HepG2 (cell line): ENCODE data around the gene ADAMTS17. TPM values are rescaled to one million over a fixed set of nuclear protein-coding genes. Genes with fewer than 3 reads are reported as not detected.
"Not testable (repeated sequence)": the region's sequence is repeated elsewhere in the genome, so short reads cannot be mapped to it uniquely, and the experiment has no call there.

Experiments
- ATAC-seq: fragments of 200-7000 bp; cut with Tn5 transposase; 3 replicates; pipeline ENCODE4 v1.9.1; 2020; ENCODE audit warnings: mild to moderate bottlenecking, moderate library complexity
- BruUV-seq: library from RNA; stranded (reverse); fragments of 400-500 nt; replicated peaks from 2 replicates; lab custom pipeline; 2021; lab: Mats Ljungman, UMichigan
- CTCF ChIA-PET: fragments of 300-600 bp; formaldehyde crosslinking; extraction: SDS; loops from one replicate; lab custom pipeline; 2021; ENCODE audit warnings: low total read pairs, inconsistent platforms, low intra/inter-chr PET ratio; lab: Yijun Ruan, JAX
- POLR2A ChIA-PET: fragments of 350-600 bp; sonication (Branson Sonifier 250); formaldehyde crosslinking; loops from one replicate; lab custom pipeline; 2020; ENCODE audit warnings: antibody characterized with exemption, inconsistent platforms; lab: Yijun Ruan, JAX
- DNase-seq: peaks from one replicate; pipeline ENCODE4 v3.0.0-alpha.2; 2015; ENCODE audit warnings: low spot score
- FAIRE-seq: peaks from 3 replicates; lab custom pipeline; 2011; peaks lifted over from hg19 to GRCh38; lab: Jason Lieb, UNC
- H2AFZ ChIP-seq: one replicate; pipeline ENCODE4 v1.6.1; 2011; ENCODE audit warnings: low read length, inconsistent platforms
- H3K27ac ChIP-seq: fragments of 300-600 bp; 3 replicates; pipeline ENCODE4 v1.8.0; 2011; ENCODE audit warnings: mixed run types, mild to moderate bottlenecking, mixed read lengths, low read length, inconsistent platforms; ENCODE audit not compliant: insufficient read depth; ENCODE audit errors: extremely low read length
- H3K27me3 ChIP-seq, 2 experiments: fragments of 200-600 bp in 1 of 2; 2 replicates in 1 of 2; 3 replicates in 1 of 2; pipeline versions ENCODE4 v1.6.0 to v1.8.0; 2011; ENCODE audit warnings: low read length in 2 of 2, mild to moderate bottlenecking in 2 of 2, moderate library complexity in 2 of 2, inconsistent platforms in 1 of 2; ENCODE audit not compliant: insufficient read depth in 2 of 2, control insufficient read depth in 1 of 2
- H3K36me3 ChIP-seq, 2 experiments: fragments of 200-600 bp in 1 of 2; replicated peaks in 1 of 2; 2 replicates in 1 of 2; 3 replicates in 1 of 2; pipeline versions ENCODE4 v1.5.1 to v1.8.0; 2011; ENCODE audit warnings: low read length in 2 of 2, inconsistent platforms in 1 of 2; ENCODE audit not compliant: insufficient read depth in 2 of 2, control insufficient read depth in 1 of 2
- H3K4me1 ChIP-seq: 2 replicates; pipeline ENCODE4 v1.5.1; 2012; ENCODE audit warnings: low read length, inconsistent platforms; ENCODE audit not compliant: insufficient read depth
- H3K4me2 ChIP-seq: 2 replicates; pipeline ENCODE4 v1.6.0; 2011; ENCODE audit warnings: low read depth, low read length, inconsistent platforms
- H3K4me3 ChIP-seq, 3 experiments: fragments of 200-600 bp in 1 of 3; sonication (generic), shearing (Covaris generic) in 1 of 3; replicated peaks in 1 of 3; 2 replicates each; pipeline ENCODE4 v1.5.1; 2011 to 2016; ENCODE audit warnings: low read length in 3 of 3, inconsistent platforms in 2 of 3, low read depth in 2 of 3, mild to moderate bottlenecking in 2 of 3, control low read depth in 1 of 3, mixed read lengths in 1 of 3; ENCODE audit not compliant: insufficient read depth in 1 of 3
- H3K79me2 ChIP-seq: one replicate; pipeline ENCODE4 v1.6.1; 2011; ENCODE audit warnings: low read length, inconsistent platforms; ENCODE audit not compliant: insufficient read depth
- H3K9ac ChIP-seq: 2 replicates; pipeline ENCODE4 v1.6.0; 2011; ENCODE audit warnings: mild to moderate bottlenecking, low read depth, low read length, inconsistent platforms; ENCODE audit not compliant: insufficient read depth
- H3K9me3 ChIP-seq: 2 replicates; pipeline ENCODE4 v1.5.1; 2012; ENCODE audit warnings: mild to moderate bottlenecking, low read length
- H4K20me1 ChIP-seq: 2 replicates; pipeline ENCODE4 v1.6.0; 2011; ENCODE audit warnings: inconsistent platforms, mild to moderate bottlenecking, low read length, moderate library complexity; ENCODE audit not compliant: insufficient read depth
- HDAC1 ChIP-seq: sonication (generic); formaldehyde crosslinking; IDR thresholded peaks from 2 replicates; pipeline ENCODE4 v1.5.1; 2020; ENCODE audit warnings: mild to moderate bottlenecking, missing genetic modification reagents
- ZFP36L2 ChIP-seq: sonication (generic); formaldehyde crosslinking; IDR thresholded peaks from 2 replicates; pipeline ENCODE4 v1.4.0; 2020; ENCODE audit warnings: missing genetic modification reagents
- WGBS: methylation state at CpG from one replicate; pipeline ENCODE4 v1.1.6; 2017; ENCODE audit warnings: low lambda C conversion rate; 5-methylcytosine and 5-hydroxymethylcytosine counted together
- in situ Hi-C: cut with HindIII; loops from 2 replicates; pipeline ENCODE4 v1.10.0; 2017; ENCODE audit warnings: low pct_unique_long_range_greater_than_20kb; ENCODE audit not compliant: extremely low pct_ligation_motif_present
- intact Hi-C: fragments of 100-400 bp; cut with micrococcal nuclease; formaldehyde crosslinking; loops from one replicate; pipeline ENCODE4 v1.10.0; 2022; ENCODE audit not compliant: unreplicated experiment
- polyA plus RNA-seq, 8 experiments: library from polyadenylated mRNA; depleted of rRNA in 3 of 8; stranded (reverse) in 7 of 8; unstranded in 1 of 8; fragments of >200 nt; fragmentation: Illumina TruSeq in 4 of 8; extraction: Trizol in 4 of 8; gene quantifications; 2 replicates each; pipeline versions ENCODE4 v1.2.1 to v1.2.3, GENCODE V29; 2011 to 2016; ENCODE audit warnings: low read depth in 4 of 8, missing spikeins in 1 of 8, mixed read lengths in 1 of 8; ENCODE audit not compliant: insufficient read depth in 1 of 8
- total RNA-seq, 5 experiments: library from RNA; depleted of rRNA; stranded (reverse); fragments of >200 nt; fragmentation: Illumina TruSeq; extraction: Trizol; gene quantifications; 2 replicates each; pipeline ENCODE4 v1.2.3, GENCODE V29; 2016; ENCODE audit warnings: low read depth in 1 of 5

ADAMTS17 gene
- total and polyA plus RNA-seq, 2 of the 13 experiments (the other 11 are each of a cell fraction or from before 2014, with no cell fraction given): 0.02 to 0.04 TPM

GRCh38 chr15:99979886-99980285, 361.9 kb downstream of the ADAMTS17 start:
- H3K4me3 ChIP-seq, H2AFZ ChIP-seq, H3K9me3 ChIP-seq, H3K79me2 ChIP-seq, H3K27me3 ChIP-seq, in situ Hi-C loops, H3K9ac ChIP-seq, H3K27ac ChIP-seq, POLR2A ChIA-PET, DNase-seq, BruUV-seq, H3K4me2 ChIP-seq, H3K36me3 ChIP-seq, intact Hi-C loops, CTCF ChIA-PET, FAIRE-seq, H4K20me1 ChIP-seq, ATAC-seq: not testable (repeated sequence)
- peaks cover 11% of the 10 kb centered on the region; the same call in 1 of the 2 replicates for H3K4me1 ChIP-seq
- WGBS: 34% methylated on average over 5 of the region's 5 CpGs

- Histone ChIP-seq H3K4me2 (no peak overlapping the region), H3K27me3 (no peaks in the 10 kb centered on the region; a peak in 2 of 5 replicates), H3K9me3 (no peaks in the 10 kb centered on the region), H3K9ac (no peak overlapping the region), H2AFZ (no peak overlapping the region), H3K27ac (no peak overlapping the region), H3K4me1 (peaks cover 11% of the 10 kb centered on the region; the same call in 1 of the 2 replicates), H4K20me1 (no peaks in the 10 kb centered on the region), H3K79me2 (no peaks in the 10 kb centered on the region), H3K36me3 (no peaks in the 10 kb centered on the region), H3K4me3 (no peak overlapping the region)
- ChIA-PET CTCF (no interaction called here), POLR2A (no interaction called here)
- FAIRE-seq (no peak), DNase-seq (no peak), ATAC-seq (no peak)
- WGBS: 70% methylated on average over 15 of the region's 15 CpGs
- TF ChIP-seq ZFP36L2: no peak
- in situ Hi-C loops (no loop called here), intact Hi-C loops (no loop called here)
- BruUV-seq: no TSS peak
These were observed 362.4 kb downstream of the ADAMTS17 start for GRCh38 chr15:99979371-99979770.

GRCh38 chr15:99978426-99978825, 363.3 kb downstream of the ADAMTS17 start:
- intact Hi-C loops: no loop called here
- no TSS peak for BruUV-seq
- no peaks in the 10 kb centered on the region for H3K9me3 ChIP-seq
- in situ Hi-C loops: no loop called here
- no peak overlapping the region for H3K9ac ChIP-seq
- no peak overlapping the region for H2AFZ ChIP-seq
- H3K4me3 ChIP-seq: no peak overlapping the region
- no peak overlapping the region for H3K27ac ChIP-seq
- TF ChIP-seq HDAC1: no peak
- no peaks in the 10 kb centered on the region for H3K36me3 ChIP-seq
- ChIA-PET POLR2A (no interaction called here), CTCF (no interaction called here)
- WGBS: 62% methylated on average over 5 of the region's 10 CpGs
- ATAC-seq (no peak), FAIRE-seq (no peak), DNase-seq (no peak)
- H3K4me1 ChIP-seq: peaks cover 11% of the 10 kb centered on the region; the same call in 1 of the 2 replicates
- no peaks in the 10 kb centered on the region; a peak in 2 of 5 replicates for H3K27me3 ChIP-seq
- no peaks in the 10 kb centered on the region for H3K79me2 ChIP-seq
- H4K20me1 ChIP-seq: no peaks in the 10 kb centered on the region
- no peak overlapping the region for H3K4me2 ChIP-seq
